KG1 (cell line): ENCODE measurements around the gene FECH.
A peak's percentile ranks its signal among the peaks of the same experiment; 100 is the strongest.
"Not testable (repeated sequence)": the region's sequence is repeated elsewhere in the genome, so short reads cannot be mapped to it uniquely, and the experiment has no call there.

Experiments used
- DNase-seq: peaks from one replicate; lab custom pipeline; 2025; lab: John Stamatoyannopoulos, UW

Gene FECH

GRCh38 chr18:57533006-57533867 is 53.3 kb downstream of the FECH start:
- DNase-seq, result no peak

- no peak for DNase-seq
Observed at GRCh38 chr18:57529151-57529550, 57.4 kb downstream of the FECH start.

- DNase-seq, result no peak
Observed at GRCh38 chr18:57527556-57528229, 58.8 kb downstream of the FECH start.

GRCh38 chr18:57523171-57523956 is 63.1 kb downstream of the FECH start:
- no peak for DNase-seq

DNA sequence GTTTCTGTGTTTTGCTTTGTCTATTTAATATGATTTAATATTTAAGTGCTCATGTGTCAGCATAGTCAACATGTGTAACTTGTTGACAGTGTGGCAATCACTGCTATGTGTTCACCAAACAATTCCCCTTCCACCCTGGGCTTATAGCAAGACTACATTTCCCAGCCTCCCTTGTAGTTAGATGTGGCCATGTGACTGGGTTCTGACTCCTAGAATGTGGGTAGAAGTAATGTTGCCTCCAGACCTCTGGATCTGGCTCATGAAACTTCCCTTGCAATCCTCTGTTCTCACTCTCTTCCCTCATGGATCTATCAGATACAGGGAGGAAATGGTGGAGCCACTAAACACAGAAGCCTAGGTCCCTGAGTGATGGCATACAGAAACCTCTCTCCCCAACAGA is 64.2 kb downstream of the FECH start:
- not testable (repeated sequence) for DNase-seq

DNA sequence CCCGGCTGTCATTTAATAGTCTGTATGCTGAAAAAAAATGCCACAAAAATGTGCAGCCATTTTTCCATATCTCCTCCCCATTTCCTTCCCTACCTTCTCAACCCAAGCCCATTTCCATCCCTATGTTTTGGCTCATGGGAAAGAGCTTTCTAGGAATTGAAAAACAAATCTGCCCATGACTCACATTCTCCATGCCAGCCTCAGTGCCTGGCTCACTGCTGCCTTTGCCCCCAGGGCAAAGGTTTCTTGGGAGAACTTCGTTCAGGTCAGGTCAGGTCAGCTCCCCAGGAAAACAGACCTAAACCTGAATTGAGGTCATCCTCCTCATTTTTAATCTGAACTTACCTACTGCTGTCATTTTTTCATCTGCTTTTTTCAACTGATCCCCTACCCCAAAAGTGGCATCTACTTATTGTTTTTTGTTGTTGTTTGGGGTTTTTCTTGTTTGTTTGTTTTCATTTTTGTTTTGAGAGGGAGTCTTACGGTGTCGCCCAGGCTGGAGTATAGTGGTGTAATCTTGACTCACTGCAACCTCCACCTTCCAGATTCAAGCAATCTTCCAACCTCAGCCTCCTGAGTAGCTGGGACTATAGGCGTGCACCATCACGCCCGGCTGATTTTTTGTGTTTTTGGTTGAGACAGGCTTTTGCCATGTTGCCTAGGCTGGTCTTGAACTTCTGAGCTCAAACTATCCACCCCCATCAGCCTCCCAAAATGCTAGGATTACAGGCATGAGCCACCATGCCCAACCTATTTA is 66.7 kb downstream of the FECH start:
- no peak for DNase-seq

GRCh38 chr18:57518533-57518932 is 68.0 kb downstream of the FECH start:
- no peak for DNase-seq

DNA sequence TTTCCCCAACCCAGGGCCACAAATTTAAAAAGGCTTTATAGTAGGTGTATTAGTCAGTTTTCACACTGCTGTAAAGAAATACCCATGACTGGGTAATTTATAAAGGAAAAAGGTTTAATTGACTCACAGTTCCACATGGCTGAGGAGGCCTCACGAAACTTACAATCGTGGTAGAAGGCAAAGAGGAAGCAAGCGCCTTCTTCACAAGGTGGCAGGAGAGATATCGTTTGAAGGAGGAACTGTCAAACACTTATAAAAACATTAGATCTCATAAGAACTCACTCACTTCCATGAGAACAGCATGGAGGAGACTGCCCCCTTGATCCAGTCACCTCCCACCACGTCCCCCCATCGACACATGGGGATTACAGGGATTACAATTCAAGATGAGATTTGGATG is 70.4 kb downstream of the FECH start:
- DNase-seq, result peak; percentile 2

DNA sequence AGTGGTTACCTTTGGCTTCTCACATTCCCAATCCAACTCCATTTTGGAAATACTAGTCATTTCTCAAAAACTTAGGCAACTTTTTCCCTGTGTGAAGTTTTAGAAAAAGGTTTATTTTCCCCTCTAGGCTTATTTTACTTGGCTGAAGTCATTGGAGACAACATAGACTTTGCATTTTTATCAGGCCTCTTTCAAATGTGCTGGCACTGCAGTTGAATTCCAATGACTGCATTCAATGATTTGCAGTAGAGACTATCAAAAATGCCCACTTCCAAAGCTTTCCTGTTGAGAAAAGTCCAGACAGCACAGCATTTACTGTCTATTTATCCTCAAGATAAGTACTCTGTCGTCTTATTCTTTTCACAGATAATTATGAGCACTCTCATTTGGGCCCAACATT is 81.3 kb downstream of the FECH start:
- no peak for DNase-seq

GRCh38 chr18:57502624-57503023 is 83.9 kb downstream of the FECH start:
- no peak for DNase-seq

GRCh38 chr18:57498682-57499256 is 87.7 kb downstream of the FECH start:
- DNase-seq, result no peak
